B cell (primary cell): ENCODE data around the gene ITGA3.

Experiments
- EZH2 ChIP-seq: IDR thresholded peaks from 2 replicates; pipeline ENCODE4 v1.6.1; 2012; ENCODE audit warnings: borderline replicate concordance, low read depth, mild to moderate bottlenecking, moderate library complexity, low read length; ENCODE audit not compliant: insufficient read depth, poor library complexity, severe bottlenecking
- TF ChIP-seq, protein P1 (sequence below): fragments of 200-600 bp; IDR thresholded peaks from one replicate; pipeline ENCODE4 v1.8.0; 2022; ENCODE audit warnings: antibody characterized with exemption, mild to moderate bottlenecking

DNA sequence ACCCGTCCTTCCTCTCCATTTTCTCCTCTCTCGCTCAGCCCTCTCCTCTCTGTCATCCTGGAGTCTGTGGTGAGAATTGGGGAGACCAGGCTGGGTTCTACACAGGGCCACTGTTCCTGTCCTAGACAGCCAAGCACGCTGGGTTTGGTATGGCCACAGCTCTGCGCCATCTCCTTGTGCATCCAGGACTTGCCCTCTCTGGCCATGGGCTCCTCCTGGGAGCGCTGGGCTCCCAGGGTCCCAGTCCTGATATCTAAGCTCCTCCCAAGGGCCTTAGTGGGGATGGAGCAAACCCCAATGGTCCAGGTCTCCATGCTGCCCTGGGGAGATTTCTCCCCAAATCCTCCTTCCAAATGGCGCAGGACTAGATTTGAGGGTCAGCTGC lies 27.2 kb upstream of the ITGA3 start:
- TF ChIP-seq, protein P1, sequence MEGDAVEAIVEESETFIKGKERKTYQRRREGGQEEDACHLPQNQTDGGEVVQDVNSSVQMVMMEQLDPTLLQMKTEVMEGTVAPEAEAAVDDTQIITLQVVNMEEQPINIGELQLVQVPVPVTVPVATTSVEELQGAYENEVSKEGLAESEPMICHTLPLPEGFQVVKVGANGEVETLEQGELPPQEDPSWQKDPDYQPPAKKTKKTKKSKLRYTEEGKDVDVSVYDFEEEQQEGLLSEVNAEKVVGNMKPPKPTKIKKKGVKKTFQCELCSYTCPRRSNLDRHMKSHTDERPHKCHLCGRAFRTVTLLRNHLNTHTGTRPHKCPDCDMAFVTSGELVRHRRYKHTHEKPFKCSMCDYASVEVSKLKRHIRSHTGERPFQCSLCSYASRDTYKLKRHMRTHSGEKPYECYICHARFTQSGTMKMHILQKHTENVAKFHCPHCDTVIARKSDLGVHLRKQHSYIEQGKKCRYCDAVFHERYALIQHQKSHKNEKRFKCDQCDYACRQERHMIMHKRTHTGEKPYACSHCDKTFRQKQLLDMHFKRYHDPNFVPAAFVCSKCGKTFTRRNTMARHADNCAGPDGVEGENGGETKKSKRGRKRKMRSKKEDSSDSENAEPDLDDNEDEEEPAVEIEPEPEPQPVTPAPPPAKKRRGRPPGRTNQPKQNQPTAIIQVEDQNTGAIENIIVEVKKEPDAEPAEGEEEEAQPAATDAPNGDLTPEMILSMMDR, result no peak
- no peak for TF ChIP-seq EZH2
